OCI-LY1 (cell line): ENCODE results near the gene PARL.

Experiments
- H2AFZ ChIP-seq: fragments of 200-600 bp; sonication (generic), shearing (Covaris generic); 2 replicates; pipeline ENCODE4 v1.6.0; 2014; ENCODE audit warnings: antibody characterized with exemption, mild to moderate bottlenecking, low read length
- H3F3A ChIP-seq: fragments of 200-600 bp; sonication (generic), shearing (Covaris generic); 2 replicates; pipeline ENCODE4 v1.6.0; 2014; ENCODE audit warnings: mild to moderate bottlenecking, antibody characterized with exemption, low read length, moderate library complexity; ENCODE audit not compliant: insufficient read depth
- H3K27ac ChIP-seq: fragments of 200-600 bp; sonication (generic); 2 replicates; pipeline ENCODE4 v1.5.1; 2014; ENCODE audit warnings: low read length, mixed run types, mild to moderate bottlenecking, low read depth; ENCODE audit not compliant: poor library complexity, severe bottlenecking
- H3K27me3 ChIP-seq: fragments of 200-600 bp; sonication (generic); 2 replicates; pipeline ENCODE4 v1.6.0; 2014; ENCODE audit warnings: antibody characterized with exemption, mild to moderate bottlenecking, low read length, moderate library complexity; ENCODE audit not compliant: insufficient read depth
- H3K36me3 ChIP-seq: fragments of 200-600 bp; sonication (generic); 2 replicates; pipeline ENCODE4 v1.6.1; 2014; ENCODE audit warnings: mild to moderate bottlenecking, antibody characterized with exemption, low read length, moderate library complexity, mixed read lengths; ENCODE audit not compliant: insufficient read depth
- H3K4me1 ChIP-seq: fragments of 200-600 bp; sonication (generic); 2 replicates; pipeline ENCODE4 v1.5.1; 2014; ENCODE audit warnings: mild to moderate bottlenecking, low read length, moderate library complexity; ENCODE audit not compliant: insufficient read depth, severe bottlenecking
- H3K4me2 ChIP-seq: fragments of 200-600 bp; sonication (generic), shearing (Covaris generic); 2 replicates; pipeline ENCODE4 v1.6.1; 2014; ENCODE audit warnings: low read length
- H3K4me3 ChIP-seq: fragments of 200-600 bp; sonication (generic); 2 replicates; pipeline ENCODE4 v1.5.1; 2014; ENCODE audit warnings: low read length, low read depth, mild to moderate bottlenecking, mixed read lengths; ENCODE audit not compliant: poor library complexity, severe bottlenecking
- H3K79me2 ChIP-seq: fragments of 200-600 bp; shearing (Covaris generic); 2 replicates; pipeline ENCODE4 v1.6.1; 2016; ENCODE audit warnings: mixed run types, low read length, mixed read lengths; ENCODE audit not compliant: insufficient read depth
- H3K9ac ChIP-seq: fragments of 200-600 bp; sonication (generic), shearing (Covaris generic); 2 replicates; pipeline ENCODE4 v1.6.1; 2014; ENCODE audit warnings: mild to moderate bottlenecking, low read length, mixed read lengths
- H3K9me2 ChIP-seq: fragments of 200-600 bp; sonication (generic), shearing (Covaris generic); 2 replicates; pipeline ENCODE4 v1.6.1; 2014; ENCODE audit warnings: low read depth, mild to moderate bottlenecking, low read length, mixed read lengths
- H3K9me3 ChIP-seq: fragments of 200-600 bp; shearing (Covaris generic); 2 replicates; pipeline ENCODE4 v1.6.1; 2014; ENCODE audit warnings: low read length, mixed read lengths
- H4K20me1 ChIP-seq: fragments of 200-600 bp; sonication (generic), shearing (Covaris generic); 2 replicates; pipeline ENCODE4 v1.6.0; 2016; ENCODE audit warnings: mild to moderate bottlenecking, low read length; ENCODE audit not compliant: insufficient read depth
- CTCF ChIP-seq: fragments of 200-600 bp; sonication (generic), shearing (Covaris generic); IDR thresholded peaks from 2 replicates; pipeline ENCODE4 v1.5.1; 2017; ENCODE audit warnings: mild to moderate bottlenecking, antibody characterized with exemption, low read length, moderate library complexity, mixed read lengths
- EZH2 ChIP-seq: fragments of 200-600 bp; sonication (generic), shearing (Covaris generic); IDR thresholded peaks from 2 replicates; pipeline ENCODE4 v1.8.0; 2017; ENCODE audit warnings: borderline replicate concordance, mixed run types, mild to moderate bottlenecking, antibody characterized with exemption, low read length, moderate library complexity, mixed read lengths

Gene PARL

GRCh38 chr3:183807881-183808280 is 76.8 kb downstream of the PARL start:
- no peaks in the 10 kb centered on the region for H3K9me3 ChIP-seq
- H4K20me1 ChIP-seq: no peaks in the 10 kb centered on the region
- TF ChIP-seq EZH2 (no peak), CTCF (no peak)
- no peak overlapping the region for H3K4me3 ChIP-seq
- H3K9ac ChIP-seq: no peak overlapping the region
- no peak overlapping the region for H3K27ac ChIP-seq
- no peaks in the 10 kb centered on the region for H3K79me2 ChIP-seq
- H2AFZ ChIP-seq: no peak overlapping the region
- no peaks in the 10 kb centered on the region for H3K4me1 ChIP-seq
- H3K36me3 ChIP-seq: peaks cover 98% of the 10 kb centered on the region
- H3K27me3 ChIP-seq: no peaks in the 10 kb centered on the region
- H3K4me2 ChIP-seq: no peak overlapping the region
- H3K9me2 ChIP-seq: no peaks in the 10 kb centered on the region
- H3F3A ChIP-seq: no peaks in the 10 kb centered on the region

DNA sequence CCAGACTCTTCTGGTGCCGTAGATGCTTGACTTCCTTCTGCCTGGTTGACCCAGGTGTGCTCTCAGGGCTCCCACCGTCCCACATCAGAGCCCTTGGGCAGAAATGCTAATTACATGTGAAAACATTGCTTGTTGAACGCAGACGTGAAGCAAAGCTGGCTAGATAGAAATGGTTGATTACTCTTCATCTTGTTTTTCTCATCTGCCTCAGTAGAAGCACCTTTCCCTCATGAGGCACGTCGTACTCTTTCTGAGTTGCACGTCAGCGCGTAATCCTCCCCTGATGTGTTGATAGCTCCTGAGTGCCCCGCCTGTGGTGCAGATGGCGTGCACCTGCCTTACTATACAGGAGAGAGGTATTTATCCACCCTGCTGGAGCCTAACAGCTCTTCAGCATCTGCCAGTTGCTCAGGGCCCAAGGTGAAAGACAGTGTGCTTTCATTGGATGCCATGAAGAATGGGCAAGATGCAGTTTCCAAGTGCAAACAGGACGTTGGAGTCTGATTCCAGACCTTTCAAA is 77.4 kb downstream of the PARL start:
- no peaks in the 10 kb centered on the region for H4K20me1 ChIP-seq
- no peak overlapping the region for H3K9ac ChIP-seq
- no peak overlapping the region for H3K4me3 ChIP-seq
- no peaks in the 10 kb centered on the region for H3K9me2 ChIP-seq
- H2AFZ ChIP-seq: no peak overlapping the region
- H3K27ac ChIP-seq: no peak overlapping the region
- H3K4me2 ChIP-seq: no peak overlapping the region
- no peaks in the 10 kb centered on the region for H3K79me2 ChIP-seq
- H3K9me3 ChIP-seq: no peaks in the 10 kb centered on the region
- H3K4me1 ChIP-seq: no peaks in the 10 kb centered on the region
- peaks cover 98% of the 10 kb centered on the region for H3K36me3 ChIP-seq
- no peaks in the 10 kb centered on the region for H3K27me3 ChIP-seq
- no peak for TF ChIP-seq EZH2
- no peak for TF ChIP-seq CTCF
- H3F3A ChIP-seq: no peaks in the 10 kb centered on the region

DNA sequence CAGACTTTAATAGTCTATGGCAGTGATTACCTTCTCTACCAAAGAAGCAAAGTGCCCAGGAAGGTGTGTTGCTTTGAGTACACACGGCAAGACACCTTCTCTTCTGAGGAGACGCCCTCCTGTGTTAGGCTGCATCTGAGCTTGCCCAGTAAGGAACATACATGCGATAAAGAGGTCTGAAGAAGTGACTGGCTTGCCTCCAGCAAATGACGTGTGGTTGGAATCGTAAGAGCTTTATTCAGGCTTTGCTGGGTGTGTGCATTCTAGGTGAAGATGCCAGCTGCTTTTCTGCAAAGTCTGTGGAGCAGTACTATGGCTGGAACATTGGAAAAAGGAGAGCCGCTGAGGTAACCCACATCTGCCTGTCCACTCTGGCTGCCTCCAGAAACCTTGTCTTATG is 81.7 kb downstream of the PARL start:
- H3K9me2 ChIP-seq: no peaks in the 10 kb centered on the region
- no peaks in the 10 kb centered on the region for H3K9me3 ChIP-seq
- no peak for TF ChIP-seq EZH2
- TF ChIP-seq CTCF: no peak
- H3K9ac ChIP-seq: no peak overlapping the region
- no peaks in the 10 kb centered on the region for H3K4me1 ChIP-seq
- H4K20me1 ChIP-seq: no peaks in the 10 kb centered on the region
- no peaks in the 10 kb centered on the region for H3K27me3 ChIP-seq
- H3K27ac ChIP-seq: no peak overlapping the region
- H3F3A ChIP-seq: 0 out of 2 replicates have a peak, but pooled peaks cover 2% of the 10 kb centered on the region
- H3K79me2 ChIP-seq: no peaks in the 10 kb centered on the region
- H2AFZ ChIP-seq: no peak overlapping the region
- peaks cover 99% of the 10 kb centered on the region for H3K36me3 ChIP-seq
- H3K4me2 ChIP-seq: no peak overlapping the region
- H3K4me3 ChIP-seq: no peak overlapping the region
